Measurements from ENCODE around the gene ANKRD11. TPM values are rescaled to one million over a fixed set of nuclear protein-coding genes. Genes with fewer than 3 reads are reported as not detected.

ANKRD11 gene
- polyA plus RNA-seq, 1 experiment: 48.1 TPM

- Histone ChIP-seq H3K27ac (ENCODE audit: low read depth, low read length) (no peak overlapping the region), H3K9me3 (ENCODE audit: control insufficient read depth, insufficient read depth, low read length) (peaks cover 3% of the 10 kb centered on the region; the same call in 1 of the 2 replicates), H3K27me3 (ENCODE audit: control insufficient read depth, insufficient read depth, low read length) (no peaks in the 10 kb centered on the region), H3K4me3 (ENCODE audit: low read depth, low read length) (no peak overlapping the region)
- POLR2A ChIA-PET: interaction anchor here (0.6 kb wide), 1 partner anchor 175 kb away, joined by 9 read pairs; no protein-coding TSS in a partner anchor
- TF ChIP-seq CTCF (IDR thresholded peaks at IDR 0.05; ENCODE audit: low read depth, low read length): no peak
- DNase-seq (ENCODE audit: low read depth, low spot score): no peak
- CTCF ChIA-PET: no interaction called here
Measured at GRCh38 chr16:89512453-89512852, 22.1 kb upstream of the ANKRD11 start.

- ChIA-PET POLR2A (no interaction called here), CTCF (interaction anchor here (1.3 kb wide), 1 partner anchor 185 kb away, joined by 3 read pairs; no protein-coding TSS in a partner anchor)
- no peak overlapping the region for H3K27ac ChIP-seq (ENCODE audit: low read depth, low read length)
- no peak for DNase-seq (ENCODE audit: low read depth, low spot score)
- TF ChIP-seq CTCF (IDR thresholded peaks at IDR 0.05; ENCODE audit: low read depth, low read length): no peak
- H3K27me3 ChIP-seq (ENCODE audit: control insufficient read depth, insufficient read depth, low read length): no peaks in the 10 kb centered on the region
- no peak overlapping the region for H3K4me3 ChIP-seq (ENCODE audit: low read depth, low read length)
- no peaks in the 10 kb centered on the region for H3K9me3 ChIP-seq (ENCODE audit: control insufficient read depth, insufficient read depth, low read length)
Measured at GRCh38 chr16:89511374-89511773, 21.0 kb upstream of the ANKRD11 start.

GRCh38 chr16:89510526-89510925, 20.2 kb upstream of the ANKRD11 start:
- POLR2A ChIA-PET: no interaction called here
- TF ChIP-seq CTCF (IDR thresholded peaks at IDR 0.05; ENCODE audit: low read depth, low read length): no peak
- no peak overlapping the region for H3K4me3 ChIP-seq (ENCODE audit: low read depth, low read length)
- DNase-seq (ENCODE audit: low read depth, low spot score): no peak
- CTCF ChIA-PET: interaction anchor here (0.6 to 3.4 kb wide), 3 partner anchors 184 to 450 kb away, joined by 3 to 18 read pairs (median 3); no protein-coding TSS in a partner anchor
- H3K27me3 ChIP-seq (ENCODE audit: control insufficient read depth, insufficient read depth, low read length): no peaks in the 10 kb centered on the region
- no peak overlapping the region for H3K27ac ChIP-seq (ENCODE audit: low read depth, low read length)
- H3K9me3 ChIP-seq (ENCODE audit: control insufficient read depth, insufficient read depth, low read length): no peaks in the 10 kb centered on the region

GRCh38 chr16:89507834-89508590, 17.7 kb upstream of the ANKRD11 start, which contains the start of gene SPG7:
Gene SPG7 (plus strand): TSS chr16:89508403. CDS start chr16:89508418, 15 bp downstream.
- Histone ChIP-seq H3K4me3 (ENCODE audit: low read depth, low read length) (peak within 1 kb of the TSS; percentile 81), H3K27ac (ENCODE audit: low read depth, low read length) (peak within 1 kb of the TSS; percentile 87), H3K27me3 (ENCODE audit: control insufficient read depth, insufficient read depth, low read length) (no peaks in the 10 kb centered on the region), H3K9me3 (ENCODE audit: control insufficient read depth, insufficient read depth, low read length) (no peaks in the 10 kb centered on the region)
- no peak for TF ChIP-seq CTCF (IDR thresholded peaks at IDR 0.05; ENCODE audit: low read depth, low read length)
- POLR2A ChIA-PET: interaction anchor here (0.5 to 1.8 kb wide), 9 partner anchors 13 to 261 kb away, joined by 3 to 7 read pairs (median 3); partner anchors contain the start of gene ANKRD11
- CTCF ChIA-PET: interaction anchor here (0.8 to 3.4 kb wide), 7 partner anchors 13 to 291 kb away, joined by 3 to 18 read pairs (median 4); partner anchors contain the start of gene ZNF778
- DNase-seq (ENCODE audit: low read depth, low spot score): peak; percentile 55
